Measurements from ENCODE around the gene GSK3A.
"Not testable (repeated sequence)": the region's sequence is repeated elsewhere in the genome, so short reads cannot be mapped to it uniquely, and the experiment has no call there.

GSK3A gene

DNA sequence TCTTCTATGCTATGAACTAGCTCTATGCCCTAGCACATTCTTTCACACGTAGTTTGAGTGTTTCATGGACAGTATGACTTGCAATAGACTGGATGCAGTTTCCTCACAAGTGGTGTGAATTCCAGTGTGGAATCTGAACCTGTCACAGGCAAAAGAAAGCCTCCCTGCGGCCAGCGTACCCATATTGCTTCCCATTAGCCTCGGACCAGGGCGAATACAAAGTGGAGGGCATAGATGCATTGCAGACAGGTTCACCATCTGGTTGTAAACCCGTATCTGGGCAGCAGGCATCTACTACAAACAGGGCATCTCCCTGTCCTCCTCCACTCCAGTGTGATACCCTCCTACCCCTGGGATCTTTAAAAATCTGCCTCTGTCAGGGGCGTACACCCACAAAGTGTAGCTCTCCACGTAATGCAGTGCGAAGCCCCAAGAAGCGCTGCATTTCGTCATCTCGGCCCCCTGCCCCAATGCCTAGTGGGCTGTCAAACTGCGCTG, 25.3 kb upstream of the GSK3A start:
- no peak for DNase-seq

DNA sequence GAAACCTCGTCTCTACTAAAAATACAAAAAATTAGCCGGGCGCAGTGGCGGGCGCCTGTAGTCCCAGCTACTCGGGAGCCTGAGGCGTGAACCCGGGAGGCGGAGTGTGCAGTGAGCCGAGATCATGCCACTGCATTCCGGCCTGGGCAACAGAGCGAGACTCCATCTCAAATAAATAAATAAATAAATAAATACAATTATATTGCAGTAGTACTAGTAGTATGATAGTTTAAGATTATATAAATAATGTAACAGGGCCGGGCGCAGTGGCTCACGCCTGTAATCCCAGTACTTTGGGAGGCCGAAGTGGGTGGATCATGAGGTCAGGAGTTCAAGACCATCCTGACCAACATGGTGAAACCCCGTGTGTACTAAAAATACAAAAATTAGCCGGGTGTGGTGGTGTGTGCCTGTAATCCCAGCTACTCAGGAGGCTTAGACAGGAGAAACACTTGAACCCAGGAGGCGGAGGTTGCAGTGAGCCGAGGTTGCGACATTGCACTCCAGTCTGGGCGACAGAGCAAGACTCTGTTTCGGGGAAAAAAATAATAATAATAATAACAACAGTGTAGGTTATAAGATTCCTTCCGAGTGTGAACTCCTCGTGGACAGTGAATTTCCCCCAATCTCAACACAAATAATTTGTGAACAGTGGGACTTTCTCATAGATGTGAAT, 24.7 kb upstream of the GSK3A start:
- not testable (repeated sequence) for DNase-seq

DNA sequence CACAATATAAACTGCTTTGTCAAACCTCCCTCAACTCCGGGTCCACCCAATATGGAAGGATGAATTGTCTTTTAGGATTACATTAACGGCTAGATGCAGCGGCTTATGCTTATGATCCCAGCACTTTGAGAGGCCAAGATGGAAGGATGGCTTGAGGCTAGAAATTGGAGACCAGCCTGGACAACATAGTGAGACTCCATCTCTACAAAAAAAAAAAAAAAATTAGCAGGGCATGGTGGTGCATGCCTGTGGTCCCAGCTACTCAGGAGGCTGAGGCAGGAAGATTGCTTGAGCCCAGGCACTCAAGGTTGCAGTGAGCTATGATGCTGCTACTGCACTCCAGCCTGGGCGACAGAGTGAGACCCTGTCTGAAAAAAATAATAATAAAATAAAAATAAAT, 23.7 kb upstream of the GSK3A start:
- not testable (repeated sequence) for DNase-seq

DNA sequence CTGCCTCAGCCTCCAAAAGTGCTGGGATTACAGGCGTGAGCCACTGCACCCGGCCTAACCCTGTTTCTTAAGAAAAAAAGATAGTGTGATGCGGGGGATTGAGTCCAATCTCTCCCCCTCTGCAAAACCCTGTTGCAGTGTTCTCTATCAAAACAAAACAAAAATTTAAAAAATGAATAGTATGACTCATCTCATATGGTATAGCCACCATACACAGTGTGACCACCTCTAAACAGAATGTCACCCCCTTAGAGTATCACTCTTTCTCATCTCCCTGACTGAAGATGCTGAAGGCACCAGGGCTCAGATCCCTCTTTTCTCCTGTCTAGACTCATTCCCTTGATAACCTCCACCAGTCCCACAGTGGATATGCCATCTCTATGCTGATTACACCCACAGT, 19.4 kb upstream of the GSK3A start:
- DNase-seq = no peak

DNA sequence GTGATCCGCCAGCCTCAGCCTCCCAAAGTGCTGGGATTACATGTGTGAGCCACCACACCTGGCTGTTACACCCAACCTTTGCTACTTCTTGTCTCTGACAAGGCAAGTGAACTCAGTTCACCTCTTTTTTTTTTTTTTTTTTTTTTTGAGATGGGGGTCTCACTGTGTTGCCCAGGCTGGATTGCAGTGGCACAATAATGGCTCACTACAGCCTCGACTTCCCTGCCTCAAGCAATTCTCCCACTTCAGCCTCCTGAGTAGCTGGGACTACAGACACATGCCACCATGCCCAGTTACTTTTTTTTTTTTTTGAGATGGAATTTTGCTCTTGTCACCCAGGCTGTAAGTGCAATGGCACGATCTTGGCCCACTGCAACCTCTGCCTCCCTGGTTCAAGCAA, 15.4 kb upstream of the GSK3A start:
- DNase-seq = not testable (repeated sequence)

DNA sequence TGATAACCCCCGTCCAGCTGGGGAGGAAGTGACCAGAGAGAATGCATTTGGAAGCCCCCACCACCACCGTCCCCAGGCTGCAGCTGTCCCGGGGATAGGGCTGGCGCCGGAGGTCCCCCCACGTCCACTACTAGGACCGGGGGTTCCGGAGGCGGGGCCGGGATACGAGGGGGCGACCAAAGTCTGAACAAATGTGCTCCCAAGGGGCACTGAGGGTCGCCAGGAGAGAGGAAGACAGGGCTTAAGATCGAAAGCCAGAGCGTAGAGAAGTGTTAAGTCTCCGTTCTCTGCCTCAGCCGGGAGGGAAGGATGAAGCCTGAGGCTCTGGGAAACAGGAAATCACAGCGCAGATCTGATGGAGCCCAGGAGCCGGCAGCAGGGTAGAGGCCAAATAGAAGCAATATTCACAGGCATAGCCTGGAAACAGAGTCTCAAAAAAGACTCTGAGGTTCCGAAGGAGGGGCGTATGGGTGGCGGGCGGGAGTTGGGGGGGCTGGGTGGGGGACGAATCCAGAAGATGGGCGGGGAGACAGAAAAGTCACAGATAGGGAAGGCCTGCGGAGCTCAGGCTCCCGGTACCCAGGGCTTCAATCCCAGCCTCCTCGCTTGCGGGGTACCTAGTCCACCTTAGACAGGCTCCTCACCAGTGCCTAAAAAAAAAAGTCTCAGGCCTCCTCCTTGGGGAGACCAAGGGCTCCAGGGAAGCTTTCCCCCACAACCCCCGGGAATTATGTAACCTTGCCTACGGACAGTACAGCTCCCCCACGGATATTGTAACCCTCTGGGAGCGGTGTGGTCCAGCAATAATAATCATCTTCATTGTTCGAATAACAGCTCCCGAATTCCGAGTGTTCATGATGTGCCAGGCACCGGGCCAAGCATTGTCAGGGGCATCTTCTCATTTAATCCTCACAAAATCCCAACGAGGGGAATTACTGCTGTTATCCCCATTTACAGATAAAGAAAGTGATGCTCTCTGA, 13.7 kb upstream of the GSK3A start:
- no peak for DNase-seq

DNA sequence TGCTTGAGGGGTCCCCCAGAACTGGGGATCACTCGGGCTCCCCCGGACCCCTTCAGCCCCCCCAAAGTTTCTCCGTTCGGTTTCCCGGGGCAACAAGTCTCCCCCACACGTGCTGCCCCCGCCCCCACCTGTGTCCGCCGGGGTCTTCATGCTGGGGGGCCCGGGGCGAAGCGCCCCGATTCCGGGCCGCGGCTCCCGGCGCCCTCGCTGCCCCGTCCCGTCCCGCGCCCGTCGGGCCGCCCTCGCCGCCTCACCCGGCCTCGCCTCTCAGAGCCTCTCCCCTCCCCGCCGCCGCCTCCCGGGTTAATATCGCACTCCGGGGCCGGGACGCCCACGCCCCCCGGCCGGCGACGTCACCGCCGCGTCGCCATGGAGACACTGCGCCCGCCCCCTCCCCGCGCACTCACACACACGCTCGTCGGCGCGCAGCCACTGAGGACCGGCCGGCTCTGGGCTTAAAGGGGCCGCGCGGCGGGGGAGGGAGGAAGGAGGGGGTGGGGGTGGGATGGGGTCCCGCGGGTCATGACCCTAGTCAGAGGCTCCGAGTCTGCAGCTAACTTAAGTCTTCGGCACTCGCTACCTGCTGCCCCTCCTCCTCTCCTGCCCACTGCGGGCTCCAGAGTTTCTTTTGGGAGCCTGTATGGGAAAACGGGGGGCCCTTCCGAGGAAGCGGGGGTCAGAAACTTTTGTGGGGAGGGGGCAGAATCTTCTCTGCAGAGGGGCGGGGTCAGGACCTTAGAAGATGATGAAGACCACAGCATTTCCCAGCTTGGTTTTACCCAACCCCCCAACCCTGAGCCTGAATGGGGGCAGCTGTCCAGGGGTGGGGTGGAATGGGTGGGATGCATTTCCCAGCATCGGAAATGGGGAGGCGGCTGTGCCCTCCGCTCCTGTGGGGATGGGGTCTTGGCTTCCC, 12.7 kb upstream of the GSK3A start, which contains the start of gene ERF:
Gene ERF (minus strand): TSS at position 279 of the 916 bp plus-strand sequence. CDS start 129 bp downstream, at position 150.
- DNase-seq = no peak

DNA sequence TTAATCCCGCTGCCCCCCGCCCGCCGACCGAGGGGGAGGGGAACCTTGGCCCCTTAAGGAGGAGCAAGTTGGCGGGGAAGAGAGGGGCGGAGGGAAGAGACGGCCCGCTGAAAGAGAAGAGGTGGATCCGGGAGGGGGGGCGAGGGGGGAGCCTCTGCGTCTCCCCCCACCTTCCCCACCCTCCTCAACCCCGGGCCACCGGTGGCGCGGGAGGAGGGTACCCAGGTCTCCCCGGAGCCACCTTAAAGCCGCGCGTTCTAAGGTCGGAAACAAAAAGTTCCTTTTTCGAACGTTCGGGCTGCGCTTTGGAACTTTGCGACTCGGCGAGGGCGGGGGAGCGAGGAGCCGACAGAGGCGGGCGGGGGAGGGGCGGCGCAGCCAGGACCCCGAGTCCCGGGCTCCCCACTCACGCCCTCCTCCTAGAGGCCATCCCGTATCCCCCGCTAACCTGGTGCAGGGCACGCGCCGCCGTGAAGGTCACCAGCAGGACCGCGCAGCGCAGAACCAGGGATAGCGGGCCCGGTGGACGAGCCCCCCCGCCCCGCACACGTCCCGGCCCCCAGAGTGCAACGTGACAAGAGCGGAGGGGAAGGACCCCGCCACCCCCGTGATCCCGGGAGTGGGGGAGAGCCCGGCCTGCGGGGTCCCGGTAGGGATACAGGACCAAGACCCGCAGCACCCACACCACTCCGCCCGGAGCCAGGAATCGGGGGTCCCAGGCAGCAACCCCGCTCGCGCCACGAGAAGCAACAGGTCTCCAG, 11.9 kb upstream of the GSK3A start:
- DNase-seq = no peak

DNA sequence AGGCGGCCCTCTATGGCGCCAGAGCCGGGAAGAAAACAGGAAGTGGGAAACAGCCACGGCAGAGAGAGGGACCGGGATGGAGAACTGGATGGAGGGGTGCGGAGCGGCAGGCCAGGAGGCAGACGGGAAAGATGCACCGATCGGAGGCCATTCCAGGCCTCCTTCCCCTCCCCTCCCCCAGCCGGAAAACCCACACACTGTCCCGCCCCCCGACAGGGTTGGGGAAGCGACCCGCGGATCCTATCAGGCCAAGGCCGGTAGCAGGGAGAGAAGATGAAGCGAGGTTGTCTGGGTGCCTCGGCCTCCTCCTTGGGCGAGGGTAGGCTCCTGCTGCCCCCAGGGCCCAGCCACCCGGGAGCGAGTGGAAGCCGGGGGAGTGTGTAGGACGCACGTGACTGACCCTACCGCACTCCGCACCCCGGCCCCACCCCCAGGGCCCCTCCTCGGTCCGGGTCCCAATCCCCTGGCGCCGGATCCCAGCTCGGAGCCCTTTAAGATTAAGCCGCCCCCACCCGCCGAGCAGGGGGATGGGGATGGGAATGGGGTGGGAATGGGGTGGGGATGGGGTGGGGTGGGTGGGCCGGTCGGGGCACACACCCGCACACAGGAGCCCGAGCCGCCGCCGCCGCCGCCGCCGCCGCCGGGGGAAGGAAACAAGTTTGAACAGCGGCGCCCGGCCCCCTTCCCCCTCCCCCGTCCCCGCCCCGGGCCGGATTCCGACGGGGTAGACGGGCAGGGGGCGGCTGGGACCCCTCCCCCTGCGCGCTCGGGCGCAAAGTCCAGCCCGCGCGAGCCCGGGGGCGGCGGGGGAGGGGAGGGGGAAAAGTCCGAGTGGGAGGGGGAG, 11.1 kb upstream of the GSK3A start:
- DNase-seq = no peak

DNA sequence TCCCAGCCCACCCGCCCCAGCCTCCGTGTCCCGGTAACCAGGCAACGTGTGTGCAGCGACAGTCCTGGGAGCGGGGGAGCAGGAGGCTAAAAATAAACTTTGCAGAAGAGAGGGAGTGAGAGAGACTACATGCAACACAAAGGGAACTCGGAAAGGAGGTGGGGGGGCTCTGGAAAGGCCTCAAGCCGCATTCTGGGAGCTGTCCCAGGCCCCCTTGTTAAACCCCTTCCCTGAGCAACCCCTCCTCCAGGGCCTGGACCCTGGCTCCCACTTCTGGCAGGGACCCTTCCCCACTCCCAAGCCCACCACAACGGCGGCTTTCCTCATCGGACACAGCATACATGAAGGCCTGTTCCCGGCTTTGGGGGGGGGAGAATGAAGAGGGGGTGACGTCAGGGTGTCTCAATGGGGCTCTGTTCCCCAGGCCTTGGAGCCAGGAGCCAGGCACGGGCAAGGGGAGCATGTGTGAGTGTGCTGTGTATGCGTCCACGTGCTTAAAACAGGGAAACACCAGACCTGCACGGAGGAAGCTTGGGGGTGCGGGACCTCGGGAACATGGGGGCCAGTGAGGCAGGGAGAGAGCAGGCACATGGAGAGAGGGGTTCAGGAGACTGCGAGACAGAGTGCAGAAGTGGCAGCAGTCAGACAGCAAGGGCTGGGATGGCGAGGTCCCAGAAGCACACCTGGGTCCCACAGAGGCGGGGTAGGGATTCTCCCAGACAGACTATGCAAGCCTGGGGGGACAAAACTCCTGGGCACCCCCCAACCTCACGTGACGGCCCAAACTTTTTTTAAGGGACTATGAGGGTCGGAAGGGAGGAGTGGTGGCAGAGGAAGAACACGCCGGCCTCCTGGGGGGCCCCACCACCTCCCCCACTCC, 10.2 kb upstream of the GSK3A start:
- DNase-seq = no peak

DNA sequence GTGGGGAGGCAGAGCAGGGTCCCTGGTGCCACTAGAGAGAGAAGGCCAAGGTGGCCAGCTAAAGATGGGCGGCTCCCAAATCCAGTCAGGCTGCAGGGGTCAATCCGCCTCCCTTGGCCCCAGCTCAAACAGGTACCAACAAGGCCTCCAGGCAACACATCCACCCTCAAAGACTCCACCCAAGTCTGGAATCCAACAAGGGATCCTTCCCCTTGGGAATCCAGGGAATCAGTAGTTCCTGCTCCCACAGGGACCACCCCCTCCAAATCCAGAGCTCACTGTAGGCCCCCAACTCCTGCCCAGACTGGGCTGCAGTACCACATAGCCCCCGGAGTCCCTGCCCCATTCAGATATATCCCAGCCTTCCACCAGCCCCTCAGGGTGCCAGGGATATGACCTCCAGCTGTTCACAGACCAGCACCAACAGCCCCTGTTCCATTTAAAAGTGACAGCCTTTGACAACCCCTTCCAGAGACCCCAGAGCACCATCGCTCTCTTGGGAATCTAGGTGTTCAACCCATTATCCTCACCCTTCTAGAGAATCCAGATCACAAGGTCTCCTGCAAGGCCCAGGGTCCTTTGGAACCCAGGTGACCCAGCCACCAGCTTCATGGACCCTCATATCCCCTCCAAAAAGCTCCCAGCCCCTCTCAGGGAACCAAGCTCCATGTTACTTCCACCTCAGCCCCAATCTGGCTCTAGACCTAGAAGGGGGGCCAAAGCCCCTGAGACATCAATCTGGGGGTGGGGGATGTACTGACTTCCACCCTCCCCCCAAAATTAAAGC, 9.4 kb upstream of the GSK3A start:
- DNase-seq = no peak

DNA sequence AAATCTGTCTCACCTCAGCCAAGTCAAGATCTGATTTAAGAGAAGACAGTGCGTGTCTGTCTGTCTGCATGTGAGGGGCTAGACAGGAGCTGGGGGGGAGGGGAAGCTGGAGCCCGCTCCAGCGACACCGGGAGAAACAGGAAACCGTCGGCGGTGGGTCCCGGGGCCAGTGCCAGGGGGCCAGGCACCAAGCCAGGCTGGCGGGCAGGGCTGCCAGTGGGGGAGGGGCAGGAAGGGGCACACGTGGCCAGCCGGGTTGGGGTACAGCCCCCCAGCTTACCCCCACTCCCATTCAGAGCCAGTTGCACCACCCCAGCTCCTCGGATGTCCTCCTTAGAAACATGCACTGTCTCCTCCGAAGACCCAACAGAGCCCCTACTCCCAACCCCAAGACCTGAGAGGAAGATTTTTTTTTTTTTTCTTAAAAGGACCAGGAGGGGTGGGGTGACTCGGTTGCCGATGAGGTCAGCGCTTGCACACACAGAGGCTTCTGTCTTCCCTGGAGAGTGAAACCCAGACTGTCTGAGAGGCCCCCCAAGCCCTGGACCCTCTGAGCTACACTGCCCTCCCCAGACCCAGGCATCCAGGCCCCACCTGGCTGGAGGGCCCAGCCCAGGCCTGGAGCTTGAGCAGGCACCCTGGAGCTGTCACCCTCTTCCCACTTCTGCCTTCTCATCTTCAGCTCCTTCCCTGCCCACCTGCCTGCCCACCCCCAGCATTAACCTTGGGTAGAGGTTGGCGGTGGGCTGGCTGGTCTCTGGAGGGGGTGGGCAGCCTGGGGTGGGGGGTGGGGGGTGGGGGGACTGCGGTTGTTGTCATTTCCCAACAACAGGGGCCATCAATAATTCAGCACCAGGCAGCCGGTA, 8.5 kb upstream of the GSK3A start:
- no peak for DNase-seq

DNA sequence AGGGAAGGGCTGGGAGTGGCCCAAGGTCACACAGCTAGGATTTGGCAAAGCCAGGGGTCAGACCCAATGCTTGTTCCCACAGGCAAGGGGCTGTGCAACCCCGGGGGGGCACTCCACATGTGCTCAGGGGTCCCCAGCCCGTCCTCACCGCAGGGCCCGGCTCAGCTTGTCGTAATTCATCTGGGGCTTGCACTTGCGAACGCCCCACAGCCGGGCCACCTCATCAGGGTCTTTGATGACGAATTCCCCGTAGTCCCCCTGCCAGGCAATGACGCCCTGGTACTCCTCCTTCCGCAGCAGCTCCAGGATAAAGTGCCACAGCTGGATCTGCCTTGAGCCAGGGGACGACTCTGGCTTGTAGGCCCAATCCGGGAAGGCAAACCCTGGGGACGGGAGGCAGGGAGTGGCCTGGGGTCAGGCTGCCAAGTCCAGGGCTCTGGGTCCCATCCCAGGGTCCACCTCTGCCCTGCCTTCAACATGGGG, 7.8 kb upstream of the GSK3A start:
- DNase-seq = no peak

DNA sequence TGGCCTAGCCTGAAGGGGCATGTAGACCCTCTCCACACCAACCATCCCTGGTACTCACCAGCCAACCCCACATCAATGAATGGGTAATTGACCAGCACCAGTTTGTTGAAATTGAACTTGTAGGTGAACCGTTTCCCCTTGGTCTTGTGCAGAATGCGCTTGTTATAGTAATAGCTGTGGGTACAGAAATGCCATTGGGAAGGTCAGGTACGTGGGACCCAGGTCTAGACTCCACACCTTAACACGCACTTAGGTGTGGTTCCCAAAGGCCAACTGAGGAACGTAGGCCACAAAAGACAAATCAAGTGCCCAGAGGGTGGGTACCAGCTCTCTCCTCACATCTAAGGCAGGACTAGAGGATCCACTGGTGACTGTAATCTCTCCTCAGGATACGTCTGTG, 7.4 kb upstream of the GSK3A start:
- DNase-seq = no peak

DNA sequence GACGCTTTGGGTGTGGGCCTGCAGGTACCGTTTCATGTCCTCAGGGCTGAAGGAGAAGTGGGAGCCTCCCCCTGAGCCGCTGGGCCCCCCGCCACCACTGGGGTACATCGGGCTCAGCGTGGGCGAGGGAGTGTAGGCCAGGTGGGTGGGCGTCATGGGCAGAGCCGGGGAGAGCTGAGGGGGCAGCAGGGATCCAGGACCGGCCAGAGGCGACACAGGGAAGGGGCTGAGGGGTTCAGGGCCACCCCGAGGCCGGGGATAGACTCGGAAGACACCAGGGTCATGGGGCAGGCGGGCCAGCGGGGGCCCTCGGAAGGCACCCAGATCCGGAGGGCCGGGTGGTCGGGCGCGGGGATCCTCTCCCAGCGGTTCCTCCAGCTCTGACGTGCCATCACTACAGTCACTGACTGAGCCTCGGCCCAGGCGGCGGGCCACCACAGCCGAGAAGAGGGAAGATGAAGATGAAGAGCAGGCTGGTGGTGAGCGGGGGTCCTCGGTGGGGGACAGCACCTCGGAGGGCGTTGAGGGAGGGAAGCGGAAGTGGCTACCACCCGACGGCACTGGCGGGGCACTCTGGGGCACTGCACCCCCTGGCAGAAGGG, 6.8 kb upstream of the GSK3A start:
- DNase-seq = no peak

DNA sequence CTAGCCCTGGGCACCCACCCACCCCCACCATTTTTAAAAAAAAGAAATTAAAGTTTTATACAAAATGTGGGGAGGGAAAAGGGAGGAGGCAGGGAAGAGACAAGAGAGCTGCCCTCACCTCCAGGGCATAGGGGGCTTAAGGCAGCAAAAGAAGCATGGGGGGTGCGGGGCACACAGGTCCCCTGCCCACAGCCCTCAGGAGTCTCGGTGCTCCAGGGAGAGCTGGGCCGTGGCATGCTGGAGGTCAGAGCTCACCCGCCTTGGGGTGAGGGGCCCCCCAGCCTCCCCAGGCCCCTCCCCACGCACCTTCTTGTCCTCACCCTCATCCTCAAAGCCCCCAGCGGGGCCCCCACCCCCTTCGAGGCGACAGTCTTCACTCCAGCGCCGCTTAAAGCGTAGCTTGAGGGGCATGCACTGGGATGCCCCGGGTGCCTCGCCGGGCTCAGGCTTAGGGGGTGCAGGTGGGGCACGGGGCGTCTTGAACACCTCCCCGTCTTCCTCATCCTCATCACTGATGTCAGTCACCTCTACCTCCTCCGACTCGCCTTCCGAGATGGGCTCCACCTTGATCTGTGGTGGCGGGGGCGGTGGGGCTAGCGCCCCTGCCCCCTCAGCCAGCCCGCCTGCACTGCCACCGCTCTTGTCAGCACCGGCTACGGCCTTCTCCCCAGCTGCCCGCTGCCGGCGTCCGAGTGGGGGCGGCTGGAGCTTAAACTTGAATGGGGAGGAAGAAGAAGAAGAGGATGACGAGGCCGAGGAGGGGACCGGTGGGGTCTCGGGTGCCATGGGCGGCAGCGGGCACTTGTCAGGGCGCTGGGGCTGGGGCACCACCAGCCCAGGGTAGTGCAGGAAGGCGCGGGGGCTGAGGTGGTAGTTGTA, 6.1 kb upstream of the GSK3A start:
- DNase-seq = no peak
